Kidney glomerular epithelial cell (primary cell): ENCODE measurements around the gene ITM2C.

Source experiments
- DNase-seq: peaks from one replicate; lab custom pipeline; 2025; lab: John Stamatoyannopoulos, UW

ITM2C gene

GRCh38 chr2:230873661-230874401, 9.1 kb downstream of the ITM2C start:
- DNase-seq = no peak

DNA sequence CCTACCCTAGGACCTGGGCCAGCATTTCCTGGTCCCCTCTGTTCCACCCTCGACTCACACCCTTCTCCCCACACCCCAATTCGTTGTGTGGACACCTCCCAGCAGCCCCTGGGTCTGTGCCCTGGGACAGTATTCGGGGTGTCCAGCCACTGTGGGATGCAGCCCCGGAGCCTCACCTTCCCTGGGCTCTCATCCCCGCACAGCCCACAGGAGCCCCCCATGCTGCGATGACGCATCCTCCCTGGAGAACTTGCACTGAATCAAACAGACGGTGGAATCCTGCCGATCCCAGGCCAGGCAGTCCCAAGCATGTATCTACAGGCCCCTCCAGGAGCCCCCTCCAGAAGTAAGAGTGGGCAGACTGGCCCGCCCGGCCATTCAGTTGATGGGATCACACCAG, 9.7 kb downstream of the ITM2C start:
- DNase-seq = no peak

DNA sequence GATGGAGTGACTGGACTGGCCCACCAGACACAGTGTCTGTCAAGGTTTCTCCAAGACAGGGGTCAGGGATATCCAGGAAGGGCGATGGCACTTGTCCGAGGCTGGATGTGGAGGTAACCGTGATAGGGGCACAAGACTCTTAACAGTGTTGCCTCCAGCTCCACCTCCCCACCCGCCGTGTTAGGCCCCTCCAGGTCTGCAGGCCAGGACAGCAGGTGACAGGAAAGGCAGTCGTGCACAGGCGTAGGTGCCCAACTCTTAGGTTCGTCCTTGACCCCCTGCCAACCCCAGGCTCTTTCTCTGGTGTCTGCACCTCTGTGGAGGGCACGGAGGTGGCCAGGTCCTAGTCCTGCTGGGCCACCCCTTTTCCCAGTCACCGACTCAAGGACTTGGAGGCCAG, 10.1 kb downstream of the ITM2C start:
- DNase-seq = no peak

- no peak for DNase-seq
These were observed 10.9 kb downstream of the ITM2C start for GRCh38 chr2:230875347-230876315.

GRCh38 chr2:230877116-230877758, 12.5 kb downstream of the ITM2C start:
- DNase-seq = no peak

DNA sequence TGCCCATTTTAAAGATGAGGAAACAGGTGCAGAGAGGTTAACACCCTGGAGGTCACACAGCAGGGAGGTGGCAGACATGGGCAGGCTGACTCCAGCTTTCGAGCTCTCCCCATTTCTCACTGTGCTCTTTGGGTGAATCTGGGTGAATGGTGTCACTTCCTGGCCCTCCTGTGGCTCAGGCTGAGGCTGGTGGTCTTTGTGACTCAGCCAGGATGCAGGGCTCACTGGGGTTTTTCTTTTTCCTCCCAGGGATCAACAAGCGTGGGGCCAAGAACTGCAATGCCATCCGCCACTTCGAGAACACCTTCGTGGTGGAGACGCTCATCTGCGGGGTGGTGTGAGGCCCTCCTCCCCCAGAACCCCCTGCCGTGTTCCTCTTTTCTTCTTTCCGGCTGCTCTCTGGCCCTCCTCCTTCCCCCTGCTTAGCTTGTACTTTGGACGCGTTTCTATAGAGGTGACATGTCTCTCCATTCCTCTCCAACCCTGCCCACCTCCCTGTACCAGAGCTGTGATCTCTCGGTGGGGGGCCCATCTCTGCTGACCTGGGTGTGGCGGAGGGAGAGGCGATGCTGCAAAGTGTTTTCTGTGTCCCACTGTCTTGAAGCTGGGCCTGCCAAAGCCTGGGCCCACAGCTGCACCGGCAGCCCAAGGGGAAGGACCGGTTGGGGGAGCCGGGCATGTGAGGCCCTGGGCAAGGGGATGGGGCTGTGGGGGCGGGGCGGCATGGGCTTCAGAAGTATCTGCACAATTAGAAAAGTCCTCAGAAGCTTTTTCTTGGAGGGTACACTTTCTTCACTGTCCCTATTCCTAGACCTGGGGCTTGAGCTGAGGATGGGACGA, 13.2 kb downstream of the ITM2C start:
- no peak for DNase-seq

DNA sequence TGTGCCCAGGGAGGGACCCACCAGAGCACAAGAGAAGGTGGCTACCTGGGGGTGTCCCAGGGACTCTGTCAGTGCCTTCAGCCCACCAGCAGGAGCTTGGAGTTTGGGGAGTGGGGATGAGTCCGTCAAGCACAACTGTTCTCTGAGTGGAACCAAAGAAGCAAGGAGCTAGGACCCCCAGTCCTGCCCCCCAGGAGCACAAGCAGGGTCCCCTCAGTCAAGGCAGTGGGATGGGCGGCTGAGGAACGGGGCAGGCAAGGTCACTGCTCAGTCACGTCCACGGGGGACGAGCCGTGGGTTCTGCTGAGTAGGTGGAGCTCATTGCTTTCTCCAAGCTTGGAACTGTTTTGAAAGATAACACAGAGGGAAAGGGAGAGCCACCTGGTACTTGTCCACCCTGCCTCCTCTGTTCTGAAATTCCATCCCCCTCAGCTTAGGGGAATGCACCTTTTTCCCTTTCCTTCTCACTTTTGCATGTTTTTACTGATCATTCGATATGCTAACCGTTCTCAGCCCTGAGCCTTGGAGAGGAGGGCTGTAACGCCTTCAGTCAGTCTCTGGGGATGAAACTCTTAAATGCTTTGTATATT, 14.0 kb downstream of the ITM2C start:
- DNase-seq = no peak

DNA sequence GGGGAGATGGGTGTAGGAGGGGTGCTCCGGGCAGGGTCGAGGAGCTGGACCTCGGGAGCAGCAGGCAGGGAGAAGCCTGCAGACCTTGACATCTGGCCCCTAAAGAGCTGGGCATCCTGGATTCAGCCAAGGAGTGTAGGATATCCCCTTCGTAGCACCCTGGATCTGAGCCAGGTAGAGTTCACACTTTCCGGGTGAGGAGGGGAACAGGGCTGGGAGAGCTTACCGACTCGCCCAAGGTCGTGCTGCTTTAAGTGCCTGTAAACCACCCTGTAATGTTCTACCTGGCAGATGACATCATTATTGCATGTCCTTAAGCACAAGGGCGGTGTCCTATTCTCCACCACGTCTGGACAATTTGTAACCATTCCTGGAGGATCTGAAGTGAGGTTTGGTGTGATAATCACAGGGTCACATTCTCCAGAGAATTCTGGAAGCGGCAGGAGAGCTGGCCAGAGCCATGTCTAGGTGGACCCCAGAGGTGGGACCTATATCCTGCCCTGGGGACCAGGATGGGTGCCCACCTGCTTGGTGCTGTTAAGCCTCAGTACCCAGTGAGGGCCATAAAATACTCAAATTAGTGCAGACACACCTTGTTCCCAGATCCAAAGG, 14.6 kb downstream of the ITM2C start:
- DNase-seq = no peak

DNA sequence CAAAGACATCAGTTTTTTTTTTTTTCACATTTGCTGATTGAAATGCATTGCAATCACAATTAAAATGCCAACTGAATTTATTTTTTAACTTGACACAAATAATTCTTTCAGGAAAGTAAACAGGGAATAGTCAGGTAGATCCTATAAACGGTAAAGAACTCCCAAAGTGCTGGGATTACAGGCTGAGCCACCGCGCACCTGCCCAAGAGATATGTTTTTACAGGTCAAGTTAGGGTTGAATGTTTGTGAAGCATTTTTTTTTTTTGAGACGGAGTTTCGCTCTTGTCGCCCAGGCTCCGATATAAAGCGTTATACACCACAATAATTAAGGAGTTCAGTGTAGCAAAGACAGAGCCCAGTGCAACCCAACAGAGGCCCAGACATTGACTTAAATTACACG, 15.1 kb downstream of the ITM2C start:
- DNase-seq = no peak

- no peak for DNase-seq
These were observed 17.1 kb downstream of the ITM2C start for GRCh38 chr2:230881840-230882239.

GRCh38 chr2:230885463-230886130, 20.9 kb downstream of the ITM2C start:
- no peak for DNase-seq

DNA sequence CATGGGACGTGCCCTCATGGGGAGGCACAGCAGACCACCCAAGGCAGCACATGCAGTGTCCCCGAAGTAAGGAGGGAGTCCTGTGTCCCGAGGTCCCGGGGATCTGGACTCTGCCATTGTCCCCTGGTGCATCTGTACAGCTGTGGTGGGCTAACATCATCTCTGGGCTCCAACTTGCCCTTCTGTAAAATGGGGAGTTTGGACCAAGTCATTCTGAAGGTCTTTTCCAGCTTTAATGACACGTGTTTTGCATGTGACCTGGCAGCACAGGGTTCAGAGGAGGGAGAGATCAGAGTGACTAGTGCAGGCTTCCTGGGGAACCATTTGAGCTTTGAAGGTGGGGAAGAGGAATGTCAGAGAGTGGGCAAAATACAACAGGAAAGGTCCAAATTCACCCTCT, 21.5 kb downstream of the ITM2C start:
- DNase-seq = no peak

DNA sequence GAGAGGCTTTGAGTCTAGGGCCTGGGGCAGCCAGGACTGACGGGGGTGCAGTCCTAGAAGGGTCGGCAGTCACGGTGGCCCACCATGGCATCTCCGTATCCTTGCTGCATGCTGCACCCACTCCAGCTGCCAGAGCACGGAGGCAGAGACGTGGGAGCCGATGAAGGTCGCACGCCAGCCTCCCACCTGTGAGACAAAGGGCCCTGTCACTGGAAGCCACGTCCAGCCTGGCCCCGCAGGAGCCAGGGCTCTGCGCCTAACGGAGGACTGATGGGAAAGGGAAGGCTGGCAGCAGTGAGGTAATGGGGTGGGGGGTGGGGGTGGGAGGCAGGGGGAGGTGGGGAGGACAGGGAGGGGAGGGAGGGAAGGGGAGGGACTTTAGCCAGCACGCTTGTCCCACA, 21.9 kb downstream of the ITM2C start:
- no peak for DNase-seq

- no peak for DNase-seq
These were observed 22.6 kb downstream of the ITM2C start for GRCh38 chr2:230887342-230887741.

- DNase-seq = no peak
These were observed 24.2 kb downstream of the ITM2C start for GRCh38 chr2:230888824-230889400.

DNA sequence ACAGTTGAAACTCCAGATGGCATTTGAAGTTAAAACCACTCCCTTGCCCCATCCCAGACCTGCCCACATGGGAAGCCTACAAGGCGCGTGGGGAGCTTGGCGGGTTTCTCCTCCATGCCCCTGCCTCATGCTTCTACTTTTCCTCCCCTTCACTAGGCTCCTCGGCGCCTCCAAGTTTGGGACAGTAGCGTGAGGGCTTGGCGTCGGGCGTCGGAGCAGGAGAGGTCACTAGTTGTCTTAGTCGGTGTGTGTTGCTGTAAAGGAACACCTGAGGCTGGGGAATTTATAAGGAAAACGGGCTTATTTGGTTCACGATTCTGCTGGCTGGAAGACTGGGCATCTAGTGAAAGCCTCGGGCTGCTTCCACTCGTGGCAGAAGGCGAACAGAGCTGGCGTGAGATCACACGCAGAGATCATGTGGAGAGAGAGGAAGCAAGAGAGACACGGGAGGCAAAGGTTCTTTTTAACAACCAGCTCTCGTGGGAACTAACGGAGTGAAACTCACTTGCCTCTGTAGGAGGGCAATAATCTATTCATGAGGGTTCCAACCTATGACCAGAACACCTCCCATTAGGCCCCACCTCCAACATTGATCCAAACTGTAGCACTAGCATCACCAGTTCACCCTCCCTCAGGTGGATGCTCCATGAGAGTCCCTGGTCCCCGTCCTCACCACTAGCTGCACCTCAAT, 25.3 kb downstream of the ITM2C start:
- DNase-seq = no peak

GRCh38 chr2:230890646-230891045, 25.9 kb downstream of the ITM2C start:
- no peak for DNase-seq

GRCh38 chr2:230891064-230891463, 26.3 kb downstream of the ITM2C start:
- no peak for DNase-seq

DNA sequence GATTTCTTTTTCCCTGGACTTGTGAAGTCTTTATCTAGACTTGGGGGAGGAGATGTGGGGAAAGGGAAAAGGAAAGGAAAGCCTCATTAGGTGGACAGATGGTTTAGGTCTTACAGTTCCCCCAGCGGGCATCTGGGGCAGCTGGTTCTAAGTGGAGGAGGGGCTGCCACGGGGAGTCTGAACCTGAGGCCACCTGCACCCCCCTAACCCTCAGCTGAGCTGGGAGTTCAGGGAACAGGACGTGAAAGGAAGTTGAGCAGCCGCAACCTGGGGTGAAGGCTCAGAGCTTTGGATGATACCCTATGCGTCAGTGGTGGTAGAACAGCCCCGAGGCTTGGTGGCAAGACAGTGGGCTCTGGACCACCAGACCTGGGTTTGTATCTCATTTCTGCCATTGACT, 26.8 kb downstream of the ITM2C start:
- DNase-seq = no peak
